Germinal center (tissue), 1 donor: ENCODE measurements around the gene NOM1.

Experiments used
- DNase-seq: peaks from one replicate; pipeline ENCODE4 v3.0.0; 2012; ENCODE audit warnings: mixed read lengths, low spot score

NOM1 gene

DNA sequence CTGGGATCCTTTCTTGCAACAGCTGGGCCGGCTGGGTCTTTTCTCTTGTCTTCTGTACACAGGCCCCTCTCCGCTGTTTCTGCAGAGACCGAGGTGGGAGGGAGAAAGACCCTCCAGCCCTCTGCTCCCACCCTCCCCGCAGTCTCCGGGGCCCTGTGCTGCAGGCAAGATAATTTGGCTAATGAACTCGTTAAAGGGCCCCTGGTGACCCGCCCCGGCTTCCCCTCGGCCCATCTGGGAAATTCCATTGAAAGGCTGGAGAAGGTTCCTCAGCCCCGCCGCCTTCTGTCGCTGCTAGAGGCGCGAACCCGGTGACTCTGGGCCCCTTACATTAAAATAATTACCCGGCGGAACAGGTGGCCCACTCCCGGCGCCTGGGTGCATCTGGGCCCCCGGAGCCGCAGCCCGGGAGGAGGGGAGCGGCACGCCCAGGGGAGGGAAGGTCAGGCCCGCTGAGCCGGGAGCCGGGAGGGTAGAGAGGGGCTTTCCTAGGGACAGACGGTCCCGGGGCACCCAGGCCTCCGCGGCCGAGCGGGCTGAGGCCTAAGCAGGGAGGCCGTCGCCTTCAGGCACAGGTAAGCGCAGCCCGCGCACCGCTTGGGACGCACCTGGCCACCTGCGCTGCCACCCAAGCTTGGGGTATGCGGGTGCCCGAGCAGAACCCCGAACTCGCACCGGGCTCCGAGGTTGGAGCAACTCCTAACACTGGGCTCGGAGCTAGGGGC is 68.3 kb downstream of the NOM1 start:
- no peak for DNase-seq

DNA sequence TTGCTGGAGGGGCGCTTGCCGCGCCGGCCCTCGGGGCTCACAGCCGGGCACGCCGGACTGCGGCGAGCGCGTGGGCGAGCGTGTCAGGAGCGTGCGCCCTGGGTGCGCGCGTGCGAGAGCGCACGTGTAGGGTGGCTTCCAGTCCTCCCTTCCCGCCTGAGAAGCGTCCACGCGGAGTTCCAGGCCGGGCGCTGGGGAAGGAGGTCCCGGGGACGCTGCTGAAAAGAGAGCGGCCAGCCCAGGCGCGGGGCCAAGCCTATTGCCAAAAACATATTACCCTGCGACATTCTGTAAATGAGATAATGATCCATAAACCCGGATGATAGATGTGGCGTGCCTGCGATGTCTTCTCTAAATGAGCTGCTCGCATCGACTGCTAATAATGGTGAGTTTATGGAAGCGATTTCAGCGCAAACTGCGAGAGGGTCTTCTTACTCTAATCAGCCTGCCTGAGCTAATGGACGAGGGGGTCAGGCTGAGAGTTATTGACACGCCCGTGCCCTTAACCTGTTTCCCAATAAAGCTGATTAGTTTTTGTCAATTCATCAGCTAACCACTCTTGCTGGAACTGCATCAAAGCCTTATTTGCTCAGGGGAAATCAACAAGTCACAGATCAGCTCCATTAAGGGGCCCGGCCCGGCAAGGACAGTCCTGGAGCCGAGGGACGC is 69.0 kb downstream of the NOM1 start:
- no peak for DNase-seq

DNA sequence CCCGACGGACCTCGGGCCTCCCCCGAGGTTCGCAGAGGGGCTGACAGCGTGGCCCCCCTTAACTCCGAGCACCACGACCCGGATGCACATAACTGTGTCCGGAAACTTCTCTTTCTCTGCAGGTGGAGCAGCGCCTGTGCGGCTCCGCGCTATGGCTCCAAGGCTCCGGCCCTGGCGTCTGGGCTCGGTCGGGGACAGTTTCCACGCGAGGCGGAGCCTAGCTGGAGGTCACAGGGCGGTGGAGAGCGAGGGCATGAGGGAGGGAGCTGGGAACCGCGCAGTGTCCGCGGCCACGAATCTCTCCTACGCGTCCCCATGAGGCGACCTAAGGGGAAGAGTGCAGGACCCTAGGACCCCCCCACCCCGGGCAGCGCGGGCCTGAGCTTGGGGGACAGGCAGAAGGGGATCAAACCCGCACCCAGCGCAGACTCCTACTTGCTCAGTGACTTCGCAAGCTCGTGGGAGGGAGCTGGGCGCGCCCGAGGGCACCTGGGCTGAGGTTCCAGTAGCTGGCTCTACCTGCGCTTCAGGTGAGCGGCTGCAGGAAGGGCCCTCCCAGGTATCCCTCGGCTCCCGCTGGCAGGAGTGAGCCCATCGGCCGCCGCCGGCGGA is 69.6 kb downstream of the NOM1 start:
- no peak for DNase-seq

- no peak for DNase-seq
Observed at GRCh38 chr7:157019718-157020451, 70.4 kb downstream of the NOM1 start.

GRCh38 chr7:157020514-157021070 is 71.1 kb downstream of the NOM1 start:
- DNase-seq: no peak

DNA sequence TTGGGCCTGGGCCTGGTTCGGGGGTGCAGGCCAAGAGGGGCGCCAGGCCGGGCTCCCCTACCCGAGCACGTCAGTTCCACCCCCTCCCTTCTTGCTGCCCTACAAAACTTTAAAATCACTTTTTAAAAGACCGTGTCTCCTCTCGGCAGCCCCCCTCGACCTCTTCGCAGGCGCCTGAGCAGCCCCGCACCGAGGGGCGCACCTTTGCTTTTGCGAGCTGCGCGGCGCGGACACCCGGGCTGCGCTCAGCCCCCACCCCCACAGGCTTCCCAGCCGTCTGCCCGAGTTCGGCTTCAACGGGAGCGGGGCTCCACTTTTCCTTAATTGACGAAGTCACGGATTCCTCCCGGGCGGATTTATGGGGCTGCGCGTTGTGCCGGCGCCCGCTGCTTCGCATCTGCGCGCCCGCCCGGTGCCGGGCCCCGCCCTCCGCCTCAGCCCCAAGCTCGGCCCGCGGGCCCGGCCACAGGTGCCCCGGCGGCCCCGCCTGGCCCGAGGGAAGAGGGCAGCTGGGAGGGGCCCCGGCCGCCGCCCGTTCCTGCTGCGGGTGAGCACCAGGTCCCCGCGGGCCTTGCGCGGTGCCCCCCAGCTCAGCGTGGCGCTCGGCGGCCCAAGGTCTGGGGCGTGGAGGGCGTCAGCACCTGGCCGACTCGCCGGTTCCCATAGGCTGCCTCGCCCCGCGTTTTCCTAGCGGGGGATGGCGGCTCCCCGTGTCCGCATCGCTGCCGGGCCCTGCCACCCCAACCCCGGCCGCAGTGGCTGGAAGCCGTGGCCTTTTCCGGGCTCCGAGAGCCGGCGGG is 71.8 kb downstream of the NOM1 start:
- DNase-seq: no peak

GRCh38 chr7:157021871-157022680 is 72.6 kb downstream of the NOM1 start:
- no peak for DNase-seq
